A549 (cell line): Measurements from ENCODE around the gene CSNK2A3.

Source experiments
- CTCF ChIP-seq: fragments of >200 bp; sonication (Bioruptor Twin); formaldehyde crosslinking; IDR thresholded peaks from 3 replicates; pipeline ENCODE4 v1.5.1; 2016
- POLR2A ChIP-seq: IDR thresholded peaks from 2 replicates; pipeline ENCODE4 v1.6.1; 2012; ENCODE audit warnings: mild to moderate bottlenecking, low read length

- TF ChIP-seq POLR2A: no peak
- TF ChIP-seq CTCF: no peak
Measured at GRCh38 chr11:11396301-11397035, 43.4 kb upstream of the CSNK2A3 start.
